Measurements from ENCODE around the gene SC5D.

DNA sequence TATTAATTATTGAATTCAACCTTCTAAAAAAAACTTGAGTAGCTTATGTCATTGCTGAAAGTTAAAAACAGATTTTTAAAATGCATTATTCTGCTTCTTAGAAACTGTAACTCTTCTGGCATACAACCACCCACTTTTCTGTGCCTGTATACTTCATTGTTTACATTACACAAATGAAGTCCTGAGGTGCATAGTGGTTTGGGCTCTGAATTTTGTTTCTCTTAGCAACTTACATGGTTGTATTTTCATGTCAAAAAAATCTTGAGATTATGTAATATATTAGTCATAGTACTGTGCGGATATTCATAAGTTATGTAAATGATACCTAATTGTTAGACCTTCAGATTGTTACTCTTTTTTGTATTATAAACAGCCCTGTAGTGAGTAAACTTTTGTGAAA is 12.2 kb downstream of the SC5D start:
- TF ChIP-seq POLR2AphosphoS5 (IDR thresholded peaks at IDR 0.05) (no peak), CTCF (IDR thresholded peaks at IDR 0.05) (no peak)

Data from transverse colon (tissue), 4 donors.